NCI-H226 (cell line): ENCODE results near the gene MOB2.

Source experiments
- DNase-seq: peaks from one replicate; pipeline ENCODE4 v3.0.0-alpha.2; 2015

The MOB2 gene

GRCh38 chr11:1470681-1471611 is 15.6 kb downstream of the MOB2 start:
- no peak for DNase-seq

DNA sequence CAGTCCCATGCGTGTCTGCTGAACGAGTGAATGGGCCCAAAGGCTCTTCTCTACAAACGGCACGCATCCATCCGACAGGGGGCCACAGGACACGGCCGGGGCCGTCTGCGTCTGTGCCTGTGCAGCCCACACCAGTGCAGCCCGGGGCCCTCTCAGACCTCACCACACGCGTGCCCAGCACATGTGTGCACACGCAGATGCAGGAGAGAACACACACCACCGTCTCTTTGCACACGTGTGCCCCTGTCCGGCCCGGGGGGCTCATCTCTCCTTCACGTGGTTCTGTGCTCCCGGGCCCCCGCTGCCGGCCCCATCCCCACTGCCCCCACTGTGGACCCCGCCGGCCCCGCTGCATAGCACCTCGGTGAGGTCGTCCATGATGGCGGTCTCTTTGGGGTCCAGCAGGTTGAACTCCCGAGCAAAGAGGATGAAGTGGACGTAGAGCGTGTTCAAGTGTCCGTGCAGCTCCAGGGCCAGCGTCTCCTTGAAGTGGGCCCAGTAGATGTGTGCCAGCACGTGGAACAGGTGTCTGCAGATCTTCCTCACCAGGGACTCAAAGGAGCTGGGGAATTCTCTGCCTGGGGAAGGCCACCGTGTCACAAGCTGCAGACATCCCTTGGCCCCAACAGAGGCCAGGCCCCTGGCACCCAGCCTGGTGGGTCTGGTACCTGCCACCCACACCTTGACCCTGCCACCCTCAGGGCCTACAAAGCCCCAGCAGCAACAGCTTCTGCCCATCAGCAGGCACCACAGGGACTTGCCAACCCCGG is 16.5 kb downstream of the MOB2 start:
- DNase-seq: no peak

DNA sequence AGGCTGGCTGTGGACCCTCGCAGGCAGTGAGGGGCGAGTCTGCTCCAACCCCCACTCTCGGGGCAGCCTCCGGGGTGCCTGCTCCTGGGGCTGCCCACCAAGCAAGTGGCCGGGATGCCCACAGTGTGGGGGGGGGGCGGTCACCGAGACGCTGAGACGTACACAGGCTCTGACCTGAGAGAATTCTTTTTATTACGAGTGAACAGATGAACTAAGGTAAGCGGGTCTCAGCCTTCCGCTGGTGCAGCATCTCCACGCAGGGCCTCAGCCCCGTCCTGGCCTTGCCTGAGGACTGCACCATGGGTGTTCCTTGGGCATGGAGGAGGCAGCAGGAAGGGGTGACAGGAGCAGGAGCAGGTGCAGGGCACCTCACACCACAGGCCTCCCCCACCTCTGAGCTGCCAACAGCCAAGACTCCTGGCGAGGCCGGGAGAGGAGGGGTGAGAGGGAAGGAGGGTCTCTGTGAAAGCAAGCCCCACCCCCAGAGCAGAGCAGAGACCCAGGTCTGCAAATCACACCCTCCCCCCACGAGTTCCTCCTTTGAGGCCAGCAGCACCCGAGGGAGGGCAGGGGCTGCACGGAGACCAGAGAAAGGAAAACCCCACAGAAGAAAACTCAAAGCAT is 17.2 kb downstream of the MOB2 start:
- no peak for DNase-seq

DNA sequence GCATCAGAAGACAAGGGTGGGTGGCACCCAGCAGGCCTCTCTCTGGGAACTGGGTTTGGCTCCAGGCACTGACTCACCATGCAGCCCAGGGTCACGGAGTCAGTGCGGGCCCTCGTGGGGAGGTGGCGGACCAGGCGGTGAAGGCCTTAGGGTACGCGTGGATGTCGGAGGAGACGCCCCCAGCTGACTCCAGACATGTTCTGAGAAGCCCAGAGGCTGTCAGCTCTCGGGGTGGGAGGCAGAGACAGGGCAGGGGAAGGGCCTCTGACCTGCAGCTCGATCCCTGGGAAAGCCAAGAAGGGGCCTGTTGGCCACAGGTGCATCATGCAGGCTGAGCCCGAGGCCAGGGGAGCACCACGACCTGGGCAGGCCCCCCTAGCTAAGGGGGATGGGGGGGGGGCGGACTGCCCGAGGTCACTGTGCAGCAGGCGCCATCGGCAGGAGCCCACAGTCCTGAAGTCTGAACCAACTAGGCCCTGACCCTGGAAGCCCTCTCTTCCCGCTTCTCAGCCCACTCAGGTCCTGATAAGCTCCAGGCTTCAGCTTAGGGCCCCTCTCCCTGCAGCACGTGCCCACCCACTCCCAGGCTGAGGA is 18.0 kb downstream of the MOB2 start:
- DNase-seq: no peak

DNA sequence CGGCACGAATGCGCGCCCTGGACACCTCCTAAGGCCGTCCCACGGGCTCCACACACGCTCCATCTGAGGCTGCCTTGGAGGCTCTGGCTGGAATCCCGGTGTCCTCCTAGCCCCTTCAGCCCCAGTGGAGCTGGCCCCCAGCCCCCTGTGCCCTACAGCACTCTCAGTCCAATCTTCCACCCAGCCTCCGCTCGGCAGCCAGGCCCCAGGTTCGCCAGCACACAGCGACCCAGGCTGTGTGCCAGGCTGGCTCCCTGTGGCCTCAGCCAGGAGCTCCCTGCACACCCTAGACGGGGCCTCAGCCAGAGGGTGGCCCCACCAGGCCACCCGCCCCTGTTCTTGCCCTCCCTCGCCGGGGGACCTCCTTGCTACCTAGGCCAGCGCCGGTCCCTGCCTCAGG is 18.6 kb downstream of the MOB2 start:
- no peak for DNase-seq

DNA sequence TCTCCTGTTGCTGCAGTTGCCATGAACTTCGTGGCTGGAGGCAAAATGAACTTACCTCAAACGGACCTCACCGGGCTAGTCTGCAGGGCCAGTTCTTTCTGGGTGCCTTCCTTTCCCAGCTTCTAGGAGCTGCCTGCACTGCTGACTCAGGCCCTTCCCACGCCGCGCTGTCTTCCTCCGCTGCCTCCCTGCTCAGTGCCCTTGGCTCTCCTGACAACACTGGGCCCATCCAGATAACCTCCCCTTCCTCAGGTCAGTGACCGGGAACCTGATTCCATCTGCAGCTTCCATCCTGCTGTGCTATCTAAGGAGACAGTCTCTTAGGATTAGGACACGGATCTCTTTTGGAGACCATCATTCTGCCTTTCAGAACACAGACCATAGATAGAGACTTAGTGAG is 19.3 kb downstream of the MOB2 start:
- no peak for DNase-seq

GRCh38 chr11:1466784-1467183 is 19.8 kb downstream of the MOB2 start:
- no peak for DNase-seq

DNA sequence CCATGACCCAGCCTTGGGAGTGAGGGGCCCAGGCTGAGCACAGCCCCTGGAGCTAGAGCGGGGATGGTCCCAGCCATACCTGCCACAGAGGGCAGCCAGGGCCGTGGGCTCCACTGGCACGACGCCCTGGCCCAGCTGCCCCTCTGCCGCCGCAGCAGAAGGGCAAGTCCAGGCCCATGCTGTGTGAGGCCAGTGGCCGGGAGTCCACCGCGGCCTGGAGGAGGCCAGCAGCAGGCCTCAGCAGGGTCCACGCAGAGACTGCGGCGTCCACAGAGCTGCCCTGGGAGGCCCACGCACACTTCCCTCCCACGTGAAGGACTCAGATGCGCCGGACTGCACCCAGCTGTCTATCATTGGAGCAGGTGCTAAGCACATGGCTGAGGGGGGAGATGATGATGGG is 23.5 kb downstream of the MOB2 start:
- no peak for DNase-seq

DNA sequence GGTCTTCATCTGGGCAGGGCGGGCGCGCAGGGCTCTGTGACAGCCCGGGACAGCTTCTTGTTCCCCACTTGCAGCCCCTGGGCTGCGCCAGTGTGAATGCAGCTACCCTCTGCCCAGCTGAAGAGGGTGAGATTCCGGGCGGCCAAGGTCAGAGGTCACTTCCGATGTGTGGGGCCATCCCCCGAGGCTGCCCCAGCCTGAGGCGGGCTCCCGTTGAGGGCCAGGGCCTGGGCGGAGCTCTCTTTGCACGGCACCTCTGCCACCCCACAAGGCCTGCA is 23.9 kb downstream of the MOB2 start:
- no peak for DNase-seq

DNA sequence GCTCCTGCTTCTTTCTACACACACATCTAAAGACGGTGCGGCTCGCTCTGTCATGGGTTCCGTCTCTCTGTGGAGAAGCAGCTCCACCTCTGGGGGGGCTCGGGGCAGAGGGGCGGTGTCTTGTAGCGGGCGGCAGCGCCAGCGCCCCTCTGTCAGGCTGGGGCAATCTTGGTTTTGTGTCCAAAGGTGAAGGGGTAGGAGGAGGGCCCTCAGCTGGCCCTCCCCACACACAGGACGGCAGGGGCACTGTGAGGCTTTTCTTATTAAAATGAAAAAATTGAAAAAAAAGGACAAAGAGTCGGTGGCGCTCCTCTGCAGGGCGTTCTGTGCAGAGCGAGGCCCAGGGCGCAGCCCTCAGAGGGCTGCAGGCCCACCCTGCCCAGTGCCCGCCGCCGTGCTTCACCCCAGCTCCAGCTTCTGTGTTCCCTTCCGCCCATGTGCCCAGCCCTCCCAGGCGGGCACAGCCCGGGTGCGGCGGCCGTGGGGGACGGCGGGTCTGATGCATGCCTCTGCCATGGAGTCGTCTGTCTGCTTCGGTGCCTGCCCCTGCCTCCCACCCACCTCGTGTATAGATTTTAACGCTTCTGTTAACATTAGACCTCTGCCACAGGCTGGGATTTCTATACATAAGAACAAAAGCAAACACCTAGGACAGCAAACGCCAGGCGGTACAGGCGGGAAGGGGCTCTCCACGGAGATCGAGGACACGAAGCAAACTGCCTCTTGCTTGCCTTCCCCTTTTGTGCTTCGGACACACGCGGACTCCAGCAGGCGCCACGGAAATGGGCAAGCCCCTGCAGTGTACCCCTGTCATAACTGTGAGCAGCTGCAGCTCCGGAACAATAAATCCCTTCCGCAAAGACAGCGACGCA is 24.5 kb downstream of the MOB2 start:
- DNase-seq: no peak

GRCh38 chr11:1460986-1461825 is 25.4 kb downstream of the MOB2 start:
- no peak for DNase-seq

GRCh38 chr11:1460396-1460985 is 26.1 kb downstream of the MOB2 start:
- no peak for DNase-seq

- no peak for DNase-seq
Measured at GRCh38 chr11:1459764-1460395, 26.7 kb downstream of the MOB2 start.

DNA sequence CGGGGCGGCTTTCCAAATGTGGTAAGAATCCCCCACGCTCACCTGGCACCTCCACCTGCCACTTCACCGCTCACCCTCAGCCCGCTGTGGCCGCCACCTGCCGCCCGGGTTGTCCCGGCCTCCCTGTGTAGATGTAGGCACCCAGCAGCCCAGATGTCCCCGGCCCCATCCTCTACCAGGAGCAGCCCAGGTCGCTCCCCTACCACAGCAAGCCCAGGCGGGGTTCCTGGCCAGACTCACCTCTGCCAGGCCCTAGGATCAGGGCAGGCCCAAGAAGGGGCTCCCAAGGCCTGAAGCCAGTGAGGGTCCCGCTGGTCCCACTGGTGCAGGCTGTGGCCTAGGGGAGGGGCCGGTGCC is 27.4 kb downstream of the MOB2 start:
- no peak for DNase-seq

- DNase-seq: peak; percentile 42
Measured at GRCh38 chr11:1458340-1459218, 28.0 kb downstream of the MOB2 start.

GRCh38 chr11:1457856-1458255 is 28.7 kb downstream of the MOB2 start:
- no peak for DNase-seq

DNA sequence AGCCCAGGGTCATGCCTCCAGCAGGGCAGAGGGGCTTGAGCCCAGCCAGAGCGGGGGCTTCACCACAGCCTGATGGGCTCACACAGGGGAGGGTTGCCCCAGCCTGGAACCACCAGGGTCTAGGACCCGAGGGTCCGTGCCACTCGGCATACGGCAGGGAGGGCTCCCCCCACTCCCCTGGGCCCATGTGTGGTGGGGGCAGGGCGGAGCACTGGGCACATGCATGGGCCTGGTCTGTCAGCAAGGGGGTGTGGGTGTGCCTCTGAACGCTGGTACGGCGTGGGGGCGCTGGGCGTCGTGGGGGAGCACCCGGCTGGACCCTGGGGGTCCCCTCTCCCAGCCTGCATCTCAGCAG is 29.3 kb downstream of the MOB2 start:
- DNase-seq: no peak

- DNase-seq: no peak
Measured at GRCh38 chr11:1456596-1457325, 29.8 kb downstream of the MOB2 start.

DNA sequence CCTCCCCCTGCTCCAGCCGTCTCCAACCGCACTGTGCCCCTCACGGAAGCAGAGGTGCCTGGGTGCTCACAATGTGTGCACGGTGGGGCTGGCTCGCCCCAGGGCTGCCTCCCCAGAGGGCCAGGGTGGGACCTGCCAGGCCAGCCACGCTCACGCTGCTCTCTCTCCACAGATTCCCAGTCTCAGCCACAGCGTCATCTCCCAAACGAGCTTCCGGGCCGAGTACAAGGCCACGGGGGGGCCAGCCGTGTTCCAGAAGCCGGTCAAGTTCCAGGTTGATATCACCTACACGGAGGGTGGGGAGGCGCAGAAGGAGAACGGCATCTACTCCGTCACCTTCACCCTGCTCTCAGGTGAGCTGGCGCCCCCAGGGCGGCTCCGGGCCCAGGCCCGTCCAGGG is 30.4 kb downstream of the MOB2 start:
- no peak for DNase-seq
